Measurements from ENCODE around the gene FCHO1. TPM values are rescaled to one million over a fixed set of nuclear protein-coding genes. Genes with fewer than 3 reads are reported as not detected.

FCHO1 gene
- total RNA-seq, 1 experiment from 2014 or later = 0.82 TPM

DNA sequence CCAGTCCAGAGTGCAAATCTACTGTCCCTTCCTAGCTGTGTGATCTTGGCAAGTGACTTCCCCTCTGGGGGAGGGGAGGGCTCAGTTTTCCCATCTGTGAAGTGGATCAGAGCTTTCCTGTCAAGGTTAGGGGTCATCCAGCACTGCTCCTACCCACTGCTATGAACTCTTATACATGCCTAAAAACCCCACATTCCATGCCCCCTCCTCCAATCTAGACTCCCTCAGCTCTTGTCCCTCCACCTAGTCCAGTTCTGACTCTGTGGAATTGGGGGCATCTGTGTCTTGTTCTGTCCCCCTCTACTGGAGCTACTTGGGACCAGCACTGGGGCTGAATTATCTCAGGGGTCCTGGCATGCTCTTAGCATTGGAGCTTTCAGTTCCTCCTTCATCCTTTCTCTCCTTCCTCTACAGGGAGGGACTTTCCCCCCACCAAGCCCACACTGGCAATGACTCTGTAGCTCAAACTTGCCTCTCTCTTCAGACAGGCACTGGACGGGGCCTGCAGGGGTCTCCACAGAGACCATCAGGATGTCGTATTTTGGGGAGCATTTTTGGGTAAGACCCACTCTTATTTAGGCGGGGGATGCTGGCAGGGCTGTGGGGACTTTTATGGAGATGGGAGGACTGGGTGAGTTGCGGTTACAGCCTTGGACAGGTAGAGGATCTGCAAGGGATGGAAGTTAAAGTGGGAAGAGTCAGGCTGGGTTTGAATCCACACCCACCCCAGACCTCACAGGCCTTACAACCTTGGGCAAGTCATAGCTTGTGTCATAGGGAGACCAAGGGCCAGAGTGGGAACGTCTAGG, 3.6 kb downstream of the FCHO1 start:
- H3K4me3 ChIP-seq = no peak overlapping the region
- H3K9me3 ChIP-seq = no peaks in the 10 kb centered on the region
- H3K36me3 ChIP-seq = no peaks in the 10 kb centered on the region
- 0 out of 2 replicates have a peak, but pooled peaks cover 2% of the 10 kb centered on the region for H3K27me3 ChIP-seq
- no peak for DNase-seq

DNA sequence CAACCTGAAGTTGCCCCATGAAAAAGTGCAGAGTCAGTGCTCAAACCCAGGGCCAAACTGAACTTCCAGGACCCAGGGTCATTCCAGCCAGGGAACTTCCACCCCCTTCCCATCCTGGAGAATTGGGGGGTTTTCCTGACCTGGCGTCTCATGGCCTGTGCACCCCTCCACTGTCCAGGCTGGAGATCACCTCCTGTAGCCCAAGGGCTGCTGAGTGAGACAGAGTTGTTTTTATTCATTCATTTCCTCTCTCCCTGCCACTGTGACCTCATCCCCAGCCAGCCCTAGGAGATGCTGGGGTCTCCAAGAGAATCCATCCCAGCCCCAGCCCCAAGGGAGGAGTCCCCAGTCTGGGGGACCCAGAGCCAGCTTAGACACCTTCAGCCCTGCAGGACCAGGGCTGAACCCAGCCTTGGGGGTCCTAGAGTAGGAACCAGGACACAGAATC, 4.2 kb downstream of the FCHO1 start:
- Histone ChIP-seq H3K9me3 (no peaks in the 10 kb centered on the region), H3K4me3 (no peak overlapping the region), H3K36me3 (no peaks in the 10 kb centered on the region), H3K27me3 (0 out of 2 replicates have a peak, but pooled peaks cover under 1% of the 10 kb centered on the region)
- DNase-seq = no peak

DNA sequence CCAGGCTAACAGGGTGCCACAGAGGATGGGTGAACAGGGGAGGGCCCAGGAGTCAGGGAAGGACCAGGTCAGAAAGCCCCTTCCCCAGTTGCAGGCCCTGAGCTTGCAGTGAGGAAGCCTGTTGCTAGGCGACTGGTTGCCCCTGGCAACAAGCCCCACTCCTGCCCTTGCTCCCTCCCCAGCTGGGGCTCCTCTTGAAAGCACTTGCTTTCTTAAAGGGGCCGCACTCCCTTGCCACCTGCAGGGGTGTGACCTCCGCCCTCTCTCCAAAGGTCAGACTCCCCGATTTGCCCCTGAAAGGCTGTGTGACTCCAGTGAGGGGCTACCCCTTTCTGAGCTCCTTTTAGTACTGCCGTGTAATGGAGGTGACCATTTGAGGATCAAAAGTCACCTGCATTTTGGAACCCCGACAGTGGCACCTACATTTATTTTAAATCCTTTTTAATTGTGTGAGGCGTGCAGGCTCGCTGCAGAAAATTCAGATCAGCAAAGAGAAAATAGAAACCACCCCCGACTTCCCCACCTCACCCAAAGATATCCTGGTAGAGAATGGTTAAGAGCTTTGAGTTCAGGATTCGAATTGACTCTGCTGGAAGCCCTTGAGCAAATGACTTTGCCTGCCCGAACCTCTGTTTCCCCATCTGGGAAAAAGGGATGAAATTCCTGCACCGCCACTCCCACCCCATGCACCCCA, 4.8 kb downstream of the FCHO1 start:
- no peaks in the 10 kb centered on the region for H3K27me3 ChIP-seq
- peak; percentile 37 for DNase-seq
- no peaks in the 10 kb centered on the region for H3K9me3 ChIP-seq
- no peaks in the 10 kb centered on the region for H3K36me3 ChIP-seq
- H3K4me3 ChIP-seq = no peak overlapping the region

DNA sequence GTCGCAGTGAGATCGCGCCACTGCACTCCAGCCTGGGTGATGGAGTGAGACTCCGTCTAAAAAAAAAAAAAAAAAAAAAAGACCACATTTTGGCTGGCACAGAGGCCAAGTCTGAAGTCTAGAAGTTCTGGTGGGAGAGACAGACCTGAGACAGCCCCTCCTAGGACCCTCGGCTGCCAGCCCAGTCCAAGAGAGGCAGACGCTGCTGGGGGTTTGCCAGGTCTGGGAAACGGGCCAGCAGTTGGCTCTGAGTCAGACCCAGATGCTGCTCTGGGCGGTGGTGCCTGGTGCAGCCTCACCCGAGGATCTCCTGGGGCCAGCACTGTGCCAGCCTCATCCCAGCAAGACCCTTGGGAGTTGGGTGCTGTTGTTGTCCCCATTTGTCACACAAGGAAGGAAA, 5.8 kb downstream of the FCHO1 start:
- no peaks in the 10 kb centered on the region for H3K9me3 ChIP-seq
- peak; percentile 78 for DNase-seq

DNA sequence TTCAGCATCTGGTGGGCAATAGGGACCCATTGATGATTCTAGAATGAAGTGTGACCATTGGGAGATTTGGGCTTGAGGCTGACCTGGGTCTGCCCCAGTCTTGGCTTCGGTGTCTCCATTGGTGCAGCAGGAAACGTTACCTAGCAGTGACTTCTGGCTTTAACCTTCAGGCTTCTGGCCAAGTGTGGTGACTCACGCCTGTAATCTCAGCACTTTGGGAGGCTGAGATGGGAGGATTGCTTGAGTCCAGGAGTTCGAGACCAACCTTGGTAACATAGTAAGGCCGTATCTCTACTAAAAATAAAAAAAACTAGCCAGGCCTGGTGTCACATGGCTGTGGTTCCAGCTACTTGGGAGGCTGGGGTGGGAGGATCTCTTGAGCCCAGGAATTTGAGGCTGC, 7.2 kb downstream of the FCHO1 start:
- no peak for DNase-seq
- H3K9me3 ChIP-seq = no peaks in the 10 kb centered on the region
- no peak overlapping the region for H3K4me3 ChIP-seq
- no peaks in the 10 kb centered on the region for H3K36me3 ChIP-seq
- H3K27me3 ChIP-seq = no peaks in the 10 kb centered on the region

More for the DNA sequence above, 5.8 kb downstream of the FCHO1 start:
- Histone ChIP-seq H3K4me3 (no peak overlapping the region), H3K36me3 (no peaks in the 10 kb centered on the region), H3K27me3 (no peaks in the 10 kb centered on the region)

DNA sequence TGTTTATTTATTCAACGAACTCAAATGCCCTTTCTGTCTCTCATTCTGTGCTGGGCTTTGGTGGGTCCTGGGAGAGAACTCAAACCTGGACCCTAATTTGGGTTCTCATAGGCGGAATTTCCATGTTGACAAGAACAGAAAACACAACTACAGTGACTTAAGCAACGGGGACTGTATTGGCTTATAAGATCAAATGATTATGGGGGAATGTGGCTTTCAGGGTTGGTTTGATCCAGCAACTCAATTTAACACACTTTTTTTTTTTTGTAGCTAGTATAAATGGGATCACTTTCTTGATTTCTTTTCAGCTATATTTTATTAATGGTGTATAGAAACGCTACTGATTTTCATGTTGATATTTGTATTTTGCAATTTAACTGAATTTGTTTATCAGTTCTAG, 9.9 kb downstream of the FCHO1 start:
- Histone ChIP-seq H3K4me3 (no peak overlapping the region), H3K36me3 (no peaks in the 10 kb centered on the region), H3K9me3 (no peaks in the 10 kb centered on the region), H3K27me3 (no peaks in the 10 kb centered on the region)
- DNase-seq = no peak

DNA sequence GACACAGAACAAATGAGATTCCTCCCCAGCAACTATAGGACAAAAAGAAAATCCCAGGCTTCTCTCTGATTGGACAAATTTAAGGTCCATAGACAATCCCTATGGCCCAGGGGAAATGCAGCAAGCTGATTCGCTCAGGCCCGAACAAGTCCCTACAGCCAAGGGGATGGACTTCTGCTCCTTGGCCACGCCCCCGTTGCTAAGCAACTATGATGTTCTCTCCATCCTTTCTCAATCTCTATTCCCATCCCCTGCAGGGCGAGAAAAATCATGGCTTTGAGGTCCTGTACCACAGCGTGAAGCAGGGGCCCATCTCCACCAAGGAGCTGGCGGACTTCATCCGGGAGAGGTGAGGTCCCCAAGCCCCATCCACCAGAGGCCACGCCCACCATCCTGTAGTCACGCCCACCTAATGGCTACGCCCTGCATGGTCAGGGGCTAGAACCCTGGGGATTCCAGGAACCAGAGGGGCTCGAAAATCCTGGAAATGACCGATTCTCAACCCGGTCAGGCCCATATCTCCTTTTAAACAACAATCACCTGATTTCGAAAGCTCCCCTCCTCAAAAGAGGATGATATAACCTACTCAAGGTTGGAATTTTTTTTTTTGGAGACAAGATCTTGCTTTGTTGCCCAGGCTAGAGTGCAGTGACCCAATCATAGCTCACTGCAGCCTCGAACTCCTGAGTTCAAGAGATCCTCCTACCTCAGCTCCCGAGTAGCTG, 11.4 kb downstream of the FCHO1 start:
- no peaks in the 10 kb centered on the region for H3K27me3 ChIP-seq
- no peaks in the 10 kb centered on the region for H3K36me3 ChIP-seq
- no peaks in the 10 kb centered on the region for H3K9me3 ChIP-seq
- H3K4me3 ChIP-seq = no peak overlapping the region
- DNase-seq = peak; percentile 77

DNA sequence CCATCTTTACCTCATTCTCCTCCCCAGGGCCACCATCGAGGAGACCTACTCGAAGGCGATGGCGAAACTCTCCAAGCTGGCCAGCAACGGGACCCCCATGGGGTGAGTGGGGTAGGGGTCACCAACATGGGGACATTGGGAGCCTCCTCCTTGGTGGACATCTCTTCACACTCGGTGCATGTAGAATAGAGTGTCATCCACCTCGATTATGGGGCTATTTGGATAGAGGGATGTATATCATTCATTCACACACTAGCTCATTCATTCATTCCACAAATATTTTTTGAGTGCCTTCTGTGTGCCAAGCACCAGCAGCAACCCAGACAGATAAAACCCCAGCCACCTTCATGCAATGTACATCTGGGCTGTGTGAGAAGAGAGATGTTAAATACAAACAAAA, 13.1 kb downstream of the FCHO1 start:
- Histone ChIP-seq H3K4me3 (no peak overlapping the region), H3K27me3 (no peaks in the 10 kb centered on the region), H3K9me3 (no peaks in the 10 kb centered on the region), H3K36me3 (no peaks in the 10 kb centered on the region)
- no peak for DNase-seq

DNA sequence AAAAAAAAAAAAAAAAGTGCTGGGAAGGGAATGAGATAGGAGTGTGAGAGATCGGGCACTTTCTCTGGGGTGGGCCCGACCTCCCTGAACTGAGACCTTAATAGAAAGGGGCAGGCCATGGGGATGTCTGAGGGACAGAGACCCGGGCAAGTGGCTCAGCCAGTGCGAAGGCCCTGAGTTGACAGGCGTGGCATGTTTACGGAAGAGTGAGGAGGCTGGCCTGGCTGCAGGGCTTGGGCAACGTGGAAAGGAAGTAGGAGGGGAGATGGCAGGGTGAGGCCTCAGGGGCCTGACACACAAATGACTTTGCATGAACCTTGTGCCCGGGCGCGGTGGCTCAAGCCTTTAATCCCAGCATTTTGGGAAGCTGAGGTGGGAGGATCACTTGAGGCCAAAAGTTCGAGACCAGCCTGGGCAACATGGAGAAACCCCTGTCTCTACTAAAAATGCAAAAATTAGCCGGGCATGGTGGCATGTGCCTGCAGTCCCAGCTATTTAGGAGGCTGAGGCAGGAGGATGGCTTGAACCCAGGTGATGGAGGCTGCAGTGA, 13.9 kb downstream of the FCHO1 start:
- H3K27me3 ChIP-seq = no peaks in the 10 kb centered on the region
- H3K4me3 ChIP-seq = no peak overlapping the region
- no peaks in the 10 kb centered on the region for H3K36me3 ChIP-seq
- H3K9me3 ChIP-seq = no peaks in the 10 kb centered on the region
- no peak for DNase-seq

DNA sequence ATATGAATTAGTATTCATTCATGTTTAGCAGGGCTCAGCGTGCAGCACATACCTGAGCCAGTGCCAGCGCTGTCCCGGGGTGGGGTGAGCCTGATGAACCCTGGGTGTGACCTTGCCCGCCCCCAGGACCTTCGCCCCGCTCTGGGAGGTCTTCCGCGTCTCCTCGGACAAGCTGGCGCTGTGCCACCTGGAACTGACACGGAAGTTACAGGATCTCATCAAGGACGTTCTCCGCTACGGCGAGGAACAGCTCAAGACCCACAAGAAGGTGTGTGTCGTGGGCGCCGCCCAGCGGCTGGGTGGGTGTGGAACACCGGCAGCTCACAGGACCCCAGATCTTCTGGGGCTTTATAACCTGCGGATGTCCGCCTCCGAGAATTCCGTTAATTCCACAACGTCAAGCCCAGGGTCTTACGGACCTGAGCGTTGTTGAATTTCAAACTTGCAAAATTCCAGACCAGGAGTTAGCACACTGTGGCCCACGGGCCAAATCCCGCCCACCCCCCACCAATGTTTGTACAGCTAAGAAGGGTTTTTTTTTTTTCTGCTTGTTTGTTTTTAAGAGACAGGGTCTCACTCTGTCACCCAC, 15.4 kb downstream of the FCHO1 start:
- H3K9me3 ChIP-seq = no peaks in the 10 kb centered on the region
- peak overlapping the region; percentile 26; the same call in 1 of the 2 replicates for H3K4me3 ChIP-seq
- peak; percentile 83 for DNase-seq
- no peaks in the 10 kb centered on the region for H3K36me3 ChIP-seq
- H3K27me3 ChIP-seq = no peaks in the 10 kb centered on the region

DNA sequence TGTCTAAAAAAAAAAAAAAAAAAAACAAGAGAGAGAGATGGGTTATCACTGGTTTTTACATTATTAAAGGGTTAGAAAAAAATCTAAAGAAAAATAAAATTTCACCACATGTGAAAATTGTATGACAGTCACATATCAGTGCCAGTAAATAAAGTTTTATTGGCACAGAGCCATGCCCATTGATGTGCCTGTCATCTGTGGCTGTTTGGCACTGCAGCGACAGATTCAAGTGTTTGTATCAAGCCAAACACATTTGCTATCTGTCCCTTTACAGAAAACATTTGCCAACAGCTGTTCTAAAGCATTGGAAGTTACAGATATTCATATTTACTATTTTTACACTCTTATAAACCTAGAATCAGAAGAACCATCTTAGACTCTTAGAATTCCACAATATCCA, 16.3 kb downstream of the FCHO1 start:
- no peaks in the 10 kb centered on the region for H3K36me3 ChIP-seq

DNA sequence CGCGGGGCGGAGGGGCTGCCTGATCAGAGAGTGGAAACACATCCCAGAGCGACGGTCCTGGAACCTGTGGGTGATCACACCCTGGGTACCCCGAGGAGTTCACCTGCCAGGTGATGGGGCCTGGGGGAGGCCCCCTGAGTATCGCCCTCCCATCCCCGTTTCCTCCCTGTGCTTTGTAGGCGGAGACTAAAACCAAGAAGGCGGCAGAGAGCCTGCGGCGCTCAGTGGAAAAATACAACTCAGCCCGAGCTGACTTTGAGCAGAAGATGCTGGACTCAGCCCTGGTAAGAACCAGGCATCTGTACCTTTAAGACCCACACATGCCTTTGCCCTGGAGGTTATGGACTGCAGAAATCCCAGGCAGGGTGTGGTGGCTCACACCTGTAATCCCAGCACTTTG, 19.3 kb downstream of the FCHO1 start:
- no peak for DNase-seq
- no peak overlapping the region for H3K4me3 ChIP-seq
- H3K9me3 ChIP-seq = no peaks in the 10 kb centered on the region
- H3K27me3 ChIP-seq = no peaks in the 10 kb centered on the region; the same call in 1 of the 2 replicates
- H3K36me3 ChIP-seq = no peaks in the 10 kb centered on the region

More for the DNA sequence above, 16.3 kb downstream of the FCHO1 start:
- DNase-seq = no peak
- H3K27me3 ChIP-seq = no peaks in the 10 kb centered on the region
- no peak overlapping the region for H3K4me3 ChIP-seq
- H3K9me3 ChIP-seq = no peaks in the 10 kb centered on the region

DNA sequence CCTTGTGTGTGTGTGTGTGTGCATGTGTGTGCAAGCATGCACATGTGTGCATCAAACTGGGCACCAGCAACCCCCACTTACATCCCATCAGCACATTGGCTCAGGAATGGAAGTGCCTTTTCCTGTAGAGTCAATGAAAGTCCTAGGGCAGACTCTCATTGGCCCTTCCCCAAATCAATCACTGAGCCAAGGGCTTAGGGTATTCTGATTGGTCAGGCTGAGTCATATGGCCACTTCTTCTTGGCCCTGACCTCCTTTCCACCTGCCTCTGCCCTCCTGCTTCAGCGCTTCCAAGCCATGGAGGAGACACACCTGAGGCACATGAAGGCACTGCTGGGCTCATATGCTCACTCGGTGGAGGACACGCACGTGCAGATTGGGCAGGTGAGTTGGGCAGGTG, 20.9 kb downstream of the FCHO1 start:
- Histone ChIP-seq H3K27me3 (no peaks in the 10 kb centered on the region; the same call in 1 of the 2 replicates), H3K36me3 (no peaks in the 10 kb centered on the region), H3K4me3 (no peak overlapping the region), H3K9me3 (no peaks in the 10 kb centered on the region)
- DNase-seq = no peak

DNA sequence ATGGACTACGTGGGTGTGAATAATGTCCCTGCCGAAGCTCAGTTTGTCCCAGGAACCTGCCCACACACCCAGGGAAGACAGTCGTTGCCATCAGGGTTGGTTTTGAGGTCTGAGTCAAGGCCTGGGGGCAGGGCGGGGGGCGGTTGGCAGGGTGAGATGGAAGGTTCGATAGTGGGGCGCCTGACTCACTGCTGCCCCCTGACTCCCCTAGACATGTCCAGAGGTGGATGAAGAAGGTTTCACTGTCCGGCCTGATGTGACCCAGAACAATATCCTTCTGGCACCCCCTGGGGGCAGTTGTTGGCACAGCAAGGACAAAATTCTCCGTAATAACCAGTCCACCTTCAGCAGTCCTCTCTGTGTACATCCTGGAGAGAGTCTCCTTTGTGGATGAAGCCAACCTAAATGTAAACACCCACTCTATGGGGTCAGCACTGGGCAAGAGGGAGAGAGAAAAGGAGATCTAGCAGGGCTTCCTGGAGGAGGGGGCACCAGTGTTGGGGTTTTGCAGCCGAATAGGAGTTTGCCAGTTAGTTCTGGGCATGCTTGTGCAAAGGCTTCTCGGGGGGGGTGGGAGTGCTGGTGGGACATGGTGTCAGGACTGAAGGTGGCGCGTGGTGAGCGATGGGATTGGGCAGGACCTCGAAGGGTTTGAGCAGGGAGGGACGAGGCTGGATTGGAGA, 24.1 kb downstream of the FCHO1 start:
- no peaks in the 10 kb centered on the region; the same call in 1 of the 2 replicates for H3K27me3 ChIP-seq
- H3K4me3 ChIP-seq = no peak overlapping the region
- no peaks in the 10 kb centered on the region for H3K9me3 ChIP-seq
- peak; percentile 42 for DNase-seq
- H3K36me3 ChIP-seq = no peaks in the 10 kb centered on the region

DNA sequence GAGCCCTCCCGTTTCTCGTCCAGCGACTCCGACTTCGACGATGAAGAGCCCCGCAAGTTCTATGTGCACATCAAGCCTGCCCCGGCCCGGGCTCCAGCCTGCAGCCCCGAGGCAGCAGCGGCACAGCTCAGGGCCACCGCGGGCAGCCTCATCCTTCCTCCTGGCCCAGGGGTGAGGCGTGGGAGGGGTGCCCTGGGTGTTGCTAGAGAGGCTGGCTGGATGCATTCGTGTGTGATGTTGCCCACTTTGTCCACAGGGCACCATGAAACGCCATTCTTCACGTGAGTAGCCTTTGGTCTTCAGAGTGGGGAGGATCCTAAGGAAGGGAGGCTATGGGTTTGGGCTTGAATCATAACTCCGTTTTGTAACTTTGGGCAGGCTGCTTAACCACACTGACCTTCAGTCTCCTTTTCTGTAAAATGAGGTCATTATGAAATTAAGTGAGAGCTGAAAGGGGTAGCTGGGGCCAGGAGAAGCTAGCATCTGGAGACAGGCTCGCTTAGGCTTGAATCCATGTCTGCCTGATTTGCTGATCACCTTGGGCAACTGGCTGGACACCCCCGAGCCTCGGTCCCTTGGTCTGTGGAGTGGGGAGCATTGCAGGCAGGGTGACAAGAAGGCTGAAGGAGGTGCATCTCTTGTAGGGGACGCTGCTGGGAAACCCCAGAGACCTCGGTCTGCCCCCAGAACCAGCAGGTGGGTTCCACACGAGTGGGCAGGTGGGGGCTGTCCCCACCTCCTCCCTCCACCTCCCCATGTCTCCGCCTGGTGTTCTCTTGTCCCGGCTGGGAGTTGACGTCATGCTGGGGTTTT, 24.9 kb downstream of the FCHO1 start:
- Histone ChIP-seq H3K27me3 (no peaks in the 10 kb centered on the region; the same call in 1 of the 2 replicates), H3K9me3 (no peaks in the 10 kb centered on the region), H3K4me3 (no peak overlapping the region), H3K36me3 (no peaks in the 10 kb centered on the region)
- DNase-seq = no peak
